Lower leg skin (tissue), 4 donors: Measurements from ENCODE around the gene TADA1. TPM values are rescaled to one million over a fixed set of nuclear protein-coding genes. Genes with fewer than 3 reads are reported as not detected.

ENCODE experiments used
- DNase-seq, 2 donors: peaks; one replicate each; pipeline ENCODE4 v3.0.0-alpha.2; 2019; ENCODE audit warnings: low spot score in 2 of 2
- H3K4me3 ChIP-seq: fragments of 200-600 bp; sonication (generic); 2 replicates; pipeline ENCODE4 v1.5.1; 2017; ENCODE audit warnings: mild to moderate bottlenecking, low read depth; ENCODE audit not compliant: poor library complexity, severe bottlenecking
- POLR2A ChIP-seq, 2 donors: fragments of 450-650 bp; IDR thresholded peaks; one replicate each; pipeline ENCODE4 v1.6.1; 2016 to 2017; ENCODE audit warnings: antibody characterized with exemption in 2 of 2, mild to moderate bottlenecking in 1 of 2, moderate library complexity in 1 of 2
- whole genome bisulfite sequencing, 2 donors: methylation state at CpG; one replicate each; pipeline ENCODE4 v1.1.5; 2018; 5-methylcytosine and 5-hydroxymethylcytosine counted together
- intact Hi-C: fragments of 100-400 bp; cut with DNase I; formaldehyde crosslinking; loops from one replicate; pipeline ENCODE4 v1.15.0; 2023; ENCODE audit warnings: low total_unique reads
- total RNA-seq, 4 donors: library from RNA; depleted of rRNA; stranded (reverse); fragments of >200 nt; gene quantifications; one replicate each; pipeline ENCODE4 v1.1.0, GENCODE V29; 2016
- TF ChIP-seq, protein P1 (sequence below), 3 donors: fragments of 450-650 bp; IDR thresholded peaks; one replicate each; pipeline ENCODE4 v1.5.1; 2016; ENCODE audit warnings: antibody characterized with exemption in 3 of 3, mild to moderate bottlenecking in 3 of 3, moderate library complexity in 2 of 3

The TADA1 gene
- total RNA-seq, 4 donors from 2014 or later, result 9.5 to 18.2 (median 15.1) TPM

DNA sequence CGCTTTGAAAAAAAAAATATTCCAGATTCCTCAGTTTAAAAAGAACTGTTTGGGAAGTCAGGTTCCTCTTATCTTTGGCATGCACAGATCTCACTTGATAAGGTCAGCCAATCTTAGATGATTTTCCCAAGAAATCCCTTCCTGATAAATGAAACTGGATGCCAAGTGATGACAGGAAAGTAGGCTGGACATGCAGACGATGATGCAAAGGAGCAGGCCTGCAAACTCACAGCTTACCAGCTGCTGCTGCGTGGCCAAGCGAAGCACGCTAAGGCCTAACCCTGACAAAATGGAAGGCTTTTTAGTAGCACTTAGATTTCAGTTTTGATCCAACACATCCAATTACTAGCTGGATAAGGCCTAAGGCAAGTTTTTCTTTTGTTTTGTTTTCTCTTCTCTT is 10.1 kb downstream of the TADA1 start:
- no peak overlapping the region for H3K4me3 ChIP-seq
- DNase-seq, result no peak
- intact Hi-C loops, result no loop called here
- WGBS, 2 donors, result 76 to 85% methylated on average over 5 of the region's 5 CpGs
- no peak for TF ChIP-seq POLR2A (IDR thresholded peaks at IDR 0.05)
- TF ChIP-seq, protein P1, sequence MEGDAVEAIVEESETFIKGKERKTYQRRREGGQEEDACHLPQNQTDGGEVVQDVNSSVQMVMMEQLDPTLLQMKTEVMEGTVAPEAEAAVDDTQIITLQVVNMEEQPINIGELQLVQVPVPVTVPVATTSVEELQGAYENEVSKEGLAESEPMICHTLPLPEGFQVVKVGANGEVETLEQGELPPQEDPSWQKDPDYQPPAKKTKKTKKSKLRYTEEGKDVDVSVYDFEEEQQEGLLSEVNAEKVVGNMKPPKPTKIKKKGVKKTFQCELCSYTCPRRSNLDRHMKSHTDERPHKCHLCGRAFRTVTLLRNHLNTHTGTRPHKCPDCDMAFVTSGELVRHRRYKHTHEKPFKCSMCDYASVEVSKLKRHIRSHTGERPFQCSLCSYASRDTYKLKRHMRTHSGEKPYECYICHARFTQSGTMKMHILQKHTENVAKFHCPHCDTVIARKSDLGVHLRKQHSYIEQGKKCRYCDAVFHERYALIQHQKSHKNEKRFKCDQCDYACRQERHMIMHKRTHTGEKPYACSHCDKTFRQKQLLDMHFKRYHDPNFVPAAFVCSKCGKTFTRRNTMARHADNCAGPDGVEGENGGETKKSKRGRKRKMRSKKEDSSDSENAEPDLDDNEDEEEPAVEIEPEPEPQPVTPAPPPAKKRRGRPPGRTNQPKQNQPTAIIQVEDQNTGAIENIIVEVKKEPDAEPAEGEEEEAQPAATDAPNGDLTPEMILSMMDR (IDR thresholded peaks at IDR 0.05), result no peak

- H3K4me3 ChIP-seq, result no peak overlapping the region
- no peak for DNase-seq
- 76 to 87% methylated on average over 4 to 5 of the region's 5 CpGs for WGBS, 2 donors
- intact Hi-C loops, result no loop called here
- TF ChIP-seq POLR2A (IDR thresholded peaks at IDR 0.05), result no peak
- TF ChIP-seq, protein P1 (IDR thresholded peaks at IDR 0.05), result no peak
Measured at GRCh38 chr1:166859597-166859996, 16.5 kb downstream of the TADA1 start.

- TF ChIP-seq, protein P1 (IDR thresholded peaks at IDR 0.05), result no peak
- no peak for TF ChIP-seq POLR2A (IDR thresholded peaks at IDR 0.05)
- WGBS, 2 donors, result 76% methylated on average over 7 of the region's 7 CpGs
- no peak overlapping the region for H3K4me3 ChIP-seq
- intact Hi-C loops, result no loop called here
- no peak for DNase-seq
Measured at GRCh38 chr1:166858726-166859419, 17.2 kb downstream of the TADA1 start.

- no peak for DNase-seq
- intact Hi-C loops, result no loop called here
- 88 to 90% methylated on average over 3 of the region's 3 CpGs for WGBS, 2 donors
- no peak overlapping the region for H3K4me3 ChIP-seq
- TF ChIP-seq, protein P1 (IDR thresholded peaks at IDR 0.05), result no peak
- TF ChIP-seq POLR2A (IDR thresholded peaks at IDR 0.05), result no peak
Measured at GRCh38 chr1:166857995-166858394, 18.1 kb downstream of the TADA1 start.

DNA sequence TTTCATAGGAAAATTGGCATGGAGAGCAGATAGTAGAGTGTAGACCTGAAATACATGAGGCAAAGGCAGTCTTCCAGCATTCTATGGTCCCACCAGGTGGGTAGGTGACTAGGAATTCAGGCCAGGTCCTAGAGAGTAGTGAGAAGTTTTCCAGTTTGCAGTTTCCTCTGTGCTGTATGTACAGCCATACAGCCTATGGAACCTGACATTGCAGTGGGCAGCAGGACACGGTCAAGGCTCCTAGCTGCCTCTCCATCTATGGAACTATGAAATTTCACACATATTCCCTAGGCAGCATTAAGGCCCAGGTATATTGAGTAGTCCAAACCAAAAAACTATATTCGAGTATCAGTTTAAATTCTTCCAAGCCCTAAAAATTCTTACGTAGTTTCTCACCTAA is 20.5 kb downstream of the TADA1 start:
- intact Hi-C loops, result no loop called here
- 76 to 77% methylated on average over 3 of the region's 3 CpGs for whole genome bisulfite sequencing, 2 donors

More for the DNA sequence above, 20.5 kb downstream of the TADA1 start:
- TF ChIP-seq, protein P1 (IDR thresholded peaks at IDR 0.05), result no peak
- no peak for TF ChIP-seq POLR2A (IDR thresholded peaks at IDR 0.05)
- DNase-seq, result no peak
- H3K4me3 ChIP-seq, result no peak overlapping the region
